GM20000 (cell line): ENCODE measurements around the gene MXRA8.

ENCODE experiments used
- DNase-seq: peaks from one replicate; pipeline ENCODE4 v3.0.0; 2012; ENCODE audit warnings: low spot score
- TF ChIP-seq, protein P1 (sequence below): IDR thresholded peaks from 2 replicates; pipeline ENCODE4 v1.5.1; 2012; ENCODE audit warnings: mild to moderate bottlenecking, control low read depth; ENCODE audit errors: extremely low read depth, missing control alignments

MXRA8 gene

DNA sequence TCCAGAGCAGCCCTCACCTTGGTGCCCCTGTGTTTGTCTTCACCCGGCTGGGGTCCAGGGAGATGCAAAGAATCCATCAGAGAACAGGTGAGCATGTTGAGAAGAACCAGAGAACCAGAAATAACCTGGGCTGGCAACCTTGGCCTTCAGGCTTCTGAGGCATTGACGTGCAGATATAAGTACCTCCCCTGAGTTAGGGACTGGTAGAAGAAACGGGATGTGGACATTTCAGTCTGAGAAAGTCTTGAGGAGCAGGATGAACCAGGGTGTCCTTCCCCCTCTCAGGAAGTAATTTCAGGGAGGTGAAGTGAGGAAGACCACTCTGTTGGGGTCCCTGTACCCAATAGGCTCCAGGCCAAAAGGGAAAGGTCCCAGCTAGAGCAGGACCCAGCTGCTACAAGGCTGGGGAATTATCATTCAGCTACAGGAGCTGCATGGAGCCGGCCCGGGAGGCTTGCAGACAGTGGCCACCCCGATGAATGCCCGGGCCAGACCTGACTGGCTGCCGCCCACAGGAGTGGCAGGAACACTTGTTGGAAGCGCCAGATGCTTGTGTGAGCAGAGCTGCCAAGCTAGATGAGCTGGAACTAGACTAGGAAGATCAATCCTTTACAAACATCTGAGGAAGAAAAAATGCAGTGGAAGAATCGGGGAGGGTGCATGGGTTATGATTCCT lies 18.3 kb upstream of the MXRA8 start:
- no peak for DNase-seq
- TF ChIP-seq, protein P1, sequence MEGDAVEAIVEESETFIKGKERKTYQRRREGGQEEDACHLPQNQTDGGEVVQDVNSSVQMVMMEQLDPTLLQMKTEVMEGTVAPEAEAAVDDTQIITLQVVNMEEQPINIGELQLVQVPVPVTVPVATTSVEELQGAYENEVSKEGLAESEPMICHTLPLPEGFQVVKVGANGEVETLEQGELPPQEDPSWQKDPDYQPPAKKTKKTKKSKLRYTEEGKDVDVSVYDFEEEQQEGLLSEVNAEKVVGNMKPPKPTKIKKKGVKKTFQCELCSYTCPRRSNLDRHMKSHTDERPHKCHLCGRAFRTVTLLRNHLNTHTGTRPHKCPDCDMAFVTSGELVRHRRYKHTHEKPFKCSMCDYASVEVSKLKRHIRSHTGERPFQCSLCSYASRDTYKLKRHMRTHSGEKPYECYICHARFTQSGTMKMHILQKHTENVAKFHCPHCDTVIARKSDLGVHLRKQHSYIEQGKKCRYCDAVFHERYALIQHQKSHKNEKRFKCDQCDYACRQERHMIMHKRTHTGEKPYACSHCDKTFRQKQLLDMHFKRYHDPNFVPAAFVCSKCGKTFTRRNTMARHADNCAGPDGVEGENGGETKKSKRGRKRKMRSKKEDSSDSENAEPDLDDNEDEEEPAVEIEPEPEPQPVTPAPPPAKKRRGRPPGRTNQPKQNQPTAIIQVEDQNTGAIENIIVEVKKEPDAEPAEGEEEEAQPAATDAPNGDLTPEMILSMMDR, result no peak

DNA sequence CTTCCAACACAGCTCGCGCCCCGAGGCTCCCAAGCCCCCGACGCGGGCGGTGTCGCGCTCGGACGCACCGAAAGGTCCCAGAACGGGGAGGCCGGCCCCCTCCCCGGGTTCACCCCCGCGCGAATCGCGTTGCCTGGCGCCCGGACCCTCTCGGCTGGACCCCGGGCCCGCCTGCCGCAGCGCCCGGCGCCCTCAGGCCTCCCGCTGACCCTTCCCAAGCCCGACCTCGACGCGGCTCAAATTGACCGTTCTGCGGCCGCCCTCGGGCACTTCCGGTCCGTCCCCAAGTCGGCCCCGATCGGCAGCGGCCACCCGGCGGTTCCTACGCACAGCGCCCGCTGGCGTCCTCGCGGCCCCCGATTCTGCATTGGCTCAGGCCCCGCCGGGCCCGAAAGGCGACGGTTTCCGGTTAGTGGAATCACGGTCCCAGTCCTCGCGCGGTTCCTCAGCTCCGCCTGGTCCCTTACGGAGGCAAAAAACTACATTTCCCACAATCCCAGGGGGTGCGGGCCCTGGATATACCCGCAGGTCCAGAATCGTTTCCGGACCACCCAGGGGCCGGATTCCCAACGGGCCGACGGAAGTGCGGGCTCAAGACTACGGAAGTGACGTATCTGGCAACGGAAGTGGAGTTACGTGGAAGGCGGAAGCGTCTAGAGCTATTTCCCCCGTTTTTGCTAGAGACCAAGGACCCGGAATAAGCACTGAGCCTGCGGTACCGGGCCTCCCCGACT lies 16.7 kb upstream of the MXRA8 start, which contains the start of gene AURKAIP1:
AURKAIP1 (minus strand) TSS at position 279 of the 734 bp plus-strand sequence. CDS start 451 bp downstream, outside the sequence.
- DNase-seq, result peak; percentile 99
- TF ChIP-seq, protein P1, result peak; percentile 52

DNA sequence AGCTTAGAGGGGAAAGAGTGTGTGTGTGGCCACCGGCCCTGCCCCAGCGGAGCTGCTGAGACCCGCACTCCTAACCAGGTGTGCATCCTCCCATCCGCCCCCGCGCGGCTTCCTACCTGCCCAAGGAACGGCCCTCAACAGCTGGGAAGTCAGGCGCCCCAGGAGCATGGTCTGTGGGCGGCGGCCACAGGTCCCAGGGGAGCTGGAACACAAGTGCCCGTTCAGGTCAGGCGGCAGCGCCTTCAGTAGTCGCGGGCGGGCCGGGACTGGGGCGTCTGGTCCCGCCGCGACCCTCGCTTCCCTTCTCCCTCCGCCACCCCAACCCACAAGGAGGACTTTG lies 16.2 kb upstream of the MXRA8 start:
- TF ChIP-seq, protein P1, result no peak
- DNase-seq, result no peak

DNA sequence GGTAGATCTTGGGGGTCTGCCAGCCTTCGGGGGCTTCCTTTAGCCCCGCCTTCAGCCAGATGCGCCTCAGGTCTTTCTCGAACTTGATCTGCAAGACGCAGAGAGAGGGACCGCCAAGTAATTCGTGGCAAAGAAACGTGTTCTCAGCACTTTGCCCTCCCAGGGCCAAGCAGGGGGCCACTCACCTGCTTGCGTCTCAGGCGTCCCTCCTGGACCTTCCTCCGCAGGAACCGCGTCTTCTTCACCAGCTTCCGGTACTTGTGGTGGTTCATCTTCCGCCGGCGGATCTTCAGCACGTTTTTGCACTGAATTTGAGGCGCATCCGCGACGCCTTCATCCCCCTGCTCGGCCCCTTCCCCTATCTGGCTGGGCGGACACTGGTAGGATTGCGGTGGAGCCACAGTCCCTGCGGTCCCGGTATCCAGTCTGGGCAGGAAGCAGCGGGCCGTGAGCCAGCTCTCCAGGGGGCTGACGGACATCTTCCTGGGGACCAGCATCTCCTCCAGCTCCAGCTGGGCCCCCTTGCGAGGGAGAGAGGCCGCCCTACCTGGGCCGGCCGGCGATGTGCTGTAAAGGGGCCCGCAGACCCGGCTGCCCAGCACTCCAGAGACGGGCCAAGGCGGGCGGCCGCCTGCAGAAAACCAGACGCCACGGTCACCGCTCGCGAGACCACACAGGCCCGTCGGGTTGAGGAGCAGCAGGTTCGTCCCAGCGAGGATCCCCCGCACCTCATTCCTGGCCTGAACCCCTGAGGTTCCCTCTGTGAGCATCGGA lies 15.6 kb upstream of the MXRA8 start:
- DNase-seq, result no peak
- TF ChIP-seq, protein P1, result no peak

DNA sequence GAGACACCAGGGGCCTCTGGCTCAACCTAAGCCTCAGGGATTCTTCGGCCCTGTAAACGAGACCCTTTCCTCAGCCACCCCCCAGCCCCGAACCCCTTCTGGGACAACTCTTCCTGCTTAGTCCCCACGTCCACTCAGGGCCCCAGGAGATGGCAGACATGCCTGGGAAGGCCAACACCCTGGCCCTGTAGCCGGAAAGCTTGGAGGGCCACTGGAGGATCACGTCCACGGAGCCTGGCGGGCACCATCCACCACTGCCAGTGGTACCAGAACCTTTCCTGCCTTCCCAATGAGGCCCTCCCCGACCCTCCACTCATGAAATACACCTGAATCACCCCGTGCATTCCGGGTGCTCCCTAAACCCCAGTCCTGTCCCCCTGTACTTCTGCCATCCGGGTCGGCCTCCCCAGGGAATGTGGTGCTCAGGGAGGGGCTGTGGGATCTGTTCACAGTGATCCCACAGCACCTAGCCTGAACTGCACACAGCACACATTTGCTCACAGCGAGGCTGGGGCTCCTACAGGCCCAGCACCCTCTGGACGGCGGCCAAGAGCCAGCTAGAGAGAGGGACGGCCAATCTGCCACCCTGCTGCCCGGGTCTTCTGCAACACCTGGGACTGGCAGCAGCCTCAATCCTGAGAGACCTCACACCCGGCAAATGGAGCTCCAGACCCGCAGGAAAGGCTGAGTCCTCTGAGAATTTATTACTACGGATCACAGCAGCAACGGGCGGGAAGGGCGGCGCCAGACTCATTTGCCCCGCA lies 14.9 kb upstream of the MXRA8 start:
- DNase-seq, result no peak
- TF ChIP-seq, protein P1, result no peak

DNA sequence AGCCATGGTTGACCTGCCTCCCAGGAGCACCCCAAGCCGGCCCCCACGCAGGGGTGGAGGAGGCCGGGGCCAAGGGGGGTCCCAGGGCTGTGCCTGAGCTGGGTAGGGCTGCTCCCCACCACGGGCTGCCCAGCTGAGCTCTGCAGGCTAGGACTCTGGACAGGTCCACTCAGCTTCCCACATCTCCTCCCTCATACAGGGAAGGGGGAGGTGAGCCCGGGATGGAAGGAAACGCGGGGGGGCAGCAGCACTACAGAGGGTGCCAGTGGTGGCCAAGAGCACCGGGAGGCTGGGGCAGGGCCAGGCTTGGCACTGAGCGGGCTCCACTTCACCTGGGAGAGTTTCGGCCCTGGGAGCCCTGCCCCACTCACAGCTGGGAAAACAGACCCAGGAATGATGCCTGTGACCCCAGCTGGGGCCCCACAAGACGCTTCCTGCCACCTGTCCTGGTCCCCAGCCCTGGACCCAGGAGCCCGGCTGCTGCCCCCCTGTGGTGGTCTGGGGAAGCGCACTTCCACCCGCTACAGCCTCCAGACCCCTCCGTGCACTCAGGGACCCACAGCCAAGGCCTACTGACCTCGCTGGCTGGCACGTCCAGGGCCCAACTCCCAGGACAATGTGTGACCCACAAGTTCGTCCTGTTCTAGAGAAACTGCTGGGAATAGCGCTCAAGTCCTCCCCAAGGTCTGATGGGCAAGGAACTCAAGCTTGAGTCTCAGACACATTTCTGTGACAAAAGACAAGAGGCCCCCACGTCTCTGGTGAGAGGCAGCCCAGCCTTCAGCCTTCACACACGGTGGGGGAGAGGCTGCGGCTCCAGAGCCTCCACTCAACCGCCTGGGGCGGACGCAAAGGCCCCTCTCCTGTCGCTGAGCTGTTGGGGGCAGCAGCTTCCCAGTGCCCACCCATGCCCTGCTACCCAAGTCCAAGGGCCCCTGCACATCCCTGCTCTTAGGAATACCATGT lies 13.7 kb upstream of the MXRA8 start:
- TF ChIP-seq, protein P1, result peak; percentile 84
- peak; percentile 89 for DNase-seq
